ENCODE measurements around the gene SEC22A.

Gene SEC22A

GRCh38 chr3:123301331-123302184 lies 99.8 kb downstream of the SEC22A start:
- in situ Hi-C loops (cut with MboI; ENCODE audit: low sequenced_read_pairs) = no loop called here

- in situ Hi-C loops (cut with MboI; ENCODE audit: low sequenced_read_pairs) = no loop called here
Observed at GRCh38 chr3:123302961-123303360, 101.2 kb downstream of the SEC22A start.

- in situ Hi-C loops (cut with MboI; ENCODE audit: low sequenced_read_pairs) = no loop called here
Observed at GRCh38 chr3:123303976-123304560, 102.3 kb downstream of the SEC22A start.

GRCh38 chr3:123305192-123305591 lies 103.4 kb downstream of the SEC22A start:
- in situ Hi-C loops (cut with MboI; ENCODE audit: low sequenced_read_pairs) = no loop called here

GRCh38 chr3:123307064-123307463 lies 105.3 kb downstream of the SEC22A start:
- in situ Hi-C loops (cut with MboI; ENCODE audit: low sequenced_read_pairs) = no loop called here

GRCh38 chr3:123310186-123310585 lies 108.4 kb downstream of the SEC22A start:
- in situ Hi-C loops (cut with MboI; ENCODE audit: low sequenced_read_pairs) = no loop called here

- in situ Hi-C loops (cut with MboI; ENCODE audit: low sequenced_read_pairs) = no loop called here
Observed at GRCh38 chr3:123310741-123311140, 109.0 kb downstream of the SEC22A start.

GRCh38 chr3:123311201-123311600 lies 109.5 kb downstream of the SEC22A start:
- in situ Hi-C loops (cut with MboI; ENCODE audit: low sequenced_read_pairs) = no loop called here

- in situ Hi-C loops (cut with MboI; ENCODE audit: low sequenced_read_pairs) = no loop called here
Observed at GRCh38 chr3:123312331-123313265, 110.9 kb downstream of the SEC22A start.

- in situ Hi-C loops (cut with MboI; ENCODE audit: low sequenced_read_pairs) = no loop called here
Observed at GRCh38 chr3:123313889-123314288, 112.1 kb downstream of the SEC22A start.

GRCh38 chr3:123314359-123315270 lies 112.9 kb downstream of the SEC22A start:
- in situ Hi-C loops (cut with MboI; ENCODE audit: low sequenced_read_pairs) = no loop called here

- in situ Hi-C loops (cut with MboI; ENCODE audit: low sequenced_read_pairs) = no loop called here
Observed at GRCh38 chr3:123315271-123315595, 113.5 kb downstream of the SEC22A start.

GRCh38 chr3:123317716-123318115 lies 116.0 kb downstream of the SEC22A start:
- in situ Hi-C loops (cut with MboI; ENCODE audit: low sequenced_read_pairs) = no loop called here

GRCh38 chr3:123318374-123318773 lies 116.6 kb downstream of the SEC22A start:
- in situ Hi-C loops (cut with MboI; ENCODE audit: low sequenced_read_pairs) = no loop called here

GRCh38 chr3:123319760-123320159 lies 118.0 kb downstream of the SEC22A start:
- in situ Hi-C loops (cut with MboI; ENCODE audit: low sequenced_read_pairs) = no loop called here

GRCh38 chr3:123320221-123320620 lies 118.5 kb downstream of the SEC22A start:
- in situ Hi-C loops (cut with MboI; ENCODE audit: low sequenced_read_pairs) = no loop called here

- in situ Hi-C loops (cut with MboI; ENCODE audit: low sequenced_read_pairs) = no loop called here
Observed at GRCh38 chr3:123321806-123322205, 120.1 kb downstream of the SEC22A start.

- in situ Hi-C loops (cut with MboI; ENCODE audit: low sequenced_read_pairs) = no loop called here
Observed at GRCh38 chr3:123322866-123323265, 121.1 kb downstream of the SEC22A start.

Data from hTERT RPE-1 (cell line).